GM12892 (cell line): ENCODE measurements around the gene BPTF.

Experiments used
- POLR2A ChIP-seq: IDR thresholded peaks from 2 replicates; pipeline ENCODE4 v1.6.1; 2011; ENCODE audit warnings: low read depth, low read length, control low read depth
- POLR2AphosphoS5 ChIP-seq: IDR thresholded peaks from 2 replicates; pipeline ENCODE4 v1.6.1; 2011; ENCODE audit warnings: low read depth, low read length, control low read depth
- TAF1 ChIP-seq: IDR thresholded peaks from 2 replicates; pipeline ENCODE4 v1.6.1; 2011; ENCODE audit warnings: low read depth, mild to moderate bottlenecking, control low read depth, low read length, borderline replicate concordance

DNA sequence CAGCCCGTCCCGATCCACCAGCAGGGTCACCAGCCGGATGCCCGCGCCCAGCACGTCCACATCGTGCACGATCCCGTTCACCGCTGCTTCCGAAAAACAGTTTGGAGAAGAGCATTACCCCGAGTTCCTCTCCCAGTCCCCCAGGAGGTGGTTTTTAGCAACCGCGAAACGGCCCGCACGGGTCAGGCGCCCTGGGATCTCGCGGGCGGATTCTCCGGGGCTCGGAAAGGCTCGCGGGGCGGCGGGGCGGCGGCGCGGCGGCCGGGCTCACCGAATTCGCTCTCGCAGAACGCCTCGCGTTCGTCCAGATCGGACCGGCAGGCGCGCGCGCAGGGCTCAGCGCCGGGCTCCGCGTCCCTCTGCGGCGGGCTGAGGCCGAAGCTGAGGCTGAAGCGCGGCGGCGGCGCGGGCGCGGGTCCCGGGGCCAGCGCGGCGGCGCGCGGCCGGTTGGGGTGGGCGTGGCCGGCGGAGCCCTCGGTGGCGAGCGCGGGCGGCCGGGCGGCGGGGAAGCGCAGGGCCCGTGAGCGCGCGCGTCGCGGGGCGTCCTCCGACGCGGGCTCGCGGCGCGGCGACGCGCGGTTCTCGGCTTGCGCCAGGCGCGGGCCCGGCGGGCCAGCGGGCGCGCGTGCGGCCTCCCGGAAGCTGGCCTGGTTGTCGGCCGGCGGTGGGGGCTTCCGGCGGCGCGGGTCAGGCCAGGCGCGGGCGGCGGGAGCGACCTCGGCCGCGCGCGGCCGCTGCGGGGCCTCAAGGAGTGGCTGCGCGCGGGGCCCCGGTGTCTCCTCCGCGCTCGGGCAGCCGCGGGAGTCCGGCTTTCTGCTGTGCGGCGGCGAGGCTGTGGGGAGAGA is 168.1 kb downstream of the BPTF start:
- TF ChIP-seq POLR2A (peak; percentile 55; the same call in 1 of the 2 replicates), POLR2AphosphoS5 (no peak), TAF1 (no peak)
